DOHH2 (cell line): ENCODE measurements around the gene C19orf53.

Source experiments
- H3F3A ChIP-seq: fragments of 200-600 bp; sonication (generic), shearing (Covaris generic); 2 replicates; pipeline ENCODE4 v1.6.0; 2016; ENCODE audit warnings: antibody characterized with exemption, mild to moderate bottlenecking; ENCODE audit not compliant: control insufficient read depth, insufficient read depth
- H3K27ac ChIP-seq: fragments of 200-600 bp; sonication (generic); 2 replicates; pipeline ENCODE4 v1.5.1; 2014; ENCODE audit warnings: low read depth, mild to moderate bottlenecking, low read length, moderate library complexity
- H3K27me3 ChIP-seq: fragments of 200-600 bp; sonication (generic); 2 replicates; pipeline ENCODE4 v1.6.1; 2014; ENCODE audit warnings: mild to moderate bottlenecking, low read length, mixed read lengths; ENCODE audit not compliant: control insufficient read depth
- H3K36me3 ChIP-seq: fragments of 200-600 bp; sonication (generic); 2 replicates; pipeline ENCODE4 v1.6.1; 2014; ENCODE audit warnings: mild to moderate bottlenecking, low read length, moderate library complexity, mixed read lengths; ENCODE audit not compliant: control insufficient read depth
- H3K4me1 ChIP-seq: fragments of 200-600 bp; sonication (generic); 2 replicates; pipeline ENCODE4 v1.6.1; 2014; ENCODE audit warnings: mild to moderate bottlenecking, low read length, mixed read lengths; ENCODE audit not compliant: control insufficient read depth
- H3K4me2 ChIP-seq: fragments of 200-600 bp; sonication (generic); 2 replicates; pipeline ENCODE4 v1.6.0; 2014; ENCODE audit warnings: mild to moderate bottlenecking, low read length, moderate library complexity
- H3K4me3 ChIP-seq: fragments of 200-600 bp; sonication (generic); 2 replicates; pipeline ENCODE4 v1.5.1; 2014; ENCODE audit warnings: mild to moderate bottlenecking, low read length, mixed read lengths
- H3K79me2 ChIP-seq: fragments of 200-600 bp; sonication (generic); 2 replicates; pipeline ENCODE4 v1.6.1; 2014; ENCODE audit warnings: mild to moderate bottlenecking, low read length, mixed read lengths; ENCODE audit not compliant: control insufficient read depth
- H3K9me2 ChIP-seq: fragments of 200-600 bp; sonication (generic); replicated peaks from 2 replicates; pipeline ENCODE4 v1.6.1; 2014; ENCODE audit warnings: mild to moderate bottlenecking, low read length, mixed read lengths; ENCODE audit not compliant: control insufficient read depth
- H3K9me3 ChIP-seq: fragments of 200-600 bp; sonication (generic); 2 replicates; pipeline ENCODE4 v1.6.1; 2014; ENCODE audit warnings: antibody characterized with exemption, low read length, mixed read lengths; ENCODE audit not compliant: control insufficient read depth, insufficient read depth
- H4K20me1 ChIP-seq: fragments of 200-600 bp; sonication (generic); 2 replicates; pipeline ENCODE4 v1.6.0; 2014; ENCODE audit warnings: low read depth, mild to moderate bottlenecking, antibody characterized with exemption, low read length, moderate library complexity; ENCODE audit not compliant: control insufficient read depth, insufficient read depth
- EZH2phosphoT487 ChIP-seq: fragments of 200-600 bp; sonication (generic); IDR thresholded peaks from 2 replicates; pipeline ENCODE4 v1.6.1; 2017; ENCODE audit warnings: borderline replicate concordance, mild to moderate bottlenecking, antibody characterized with exemption, low read length, moderate library complexity, mixed read lengths
- TF ChIP-seq, protein P1 (sequence below): fragments of 200-600 bp; sonication (generic); IDR thresholded peaks from one replicate; pipeline ENCODE4 v1.5.1; 2014; ENCODE audit warnings: antibody characterized with exemption, mild to moderate bottlenecking, low read depth, low read length; ENCODE audit not compliant: poor library complexity, severe bottlenecking

The C19orf53 gene

DNA sequence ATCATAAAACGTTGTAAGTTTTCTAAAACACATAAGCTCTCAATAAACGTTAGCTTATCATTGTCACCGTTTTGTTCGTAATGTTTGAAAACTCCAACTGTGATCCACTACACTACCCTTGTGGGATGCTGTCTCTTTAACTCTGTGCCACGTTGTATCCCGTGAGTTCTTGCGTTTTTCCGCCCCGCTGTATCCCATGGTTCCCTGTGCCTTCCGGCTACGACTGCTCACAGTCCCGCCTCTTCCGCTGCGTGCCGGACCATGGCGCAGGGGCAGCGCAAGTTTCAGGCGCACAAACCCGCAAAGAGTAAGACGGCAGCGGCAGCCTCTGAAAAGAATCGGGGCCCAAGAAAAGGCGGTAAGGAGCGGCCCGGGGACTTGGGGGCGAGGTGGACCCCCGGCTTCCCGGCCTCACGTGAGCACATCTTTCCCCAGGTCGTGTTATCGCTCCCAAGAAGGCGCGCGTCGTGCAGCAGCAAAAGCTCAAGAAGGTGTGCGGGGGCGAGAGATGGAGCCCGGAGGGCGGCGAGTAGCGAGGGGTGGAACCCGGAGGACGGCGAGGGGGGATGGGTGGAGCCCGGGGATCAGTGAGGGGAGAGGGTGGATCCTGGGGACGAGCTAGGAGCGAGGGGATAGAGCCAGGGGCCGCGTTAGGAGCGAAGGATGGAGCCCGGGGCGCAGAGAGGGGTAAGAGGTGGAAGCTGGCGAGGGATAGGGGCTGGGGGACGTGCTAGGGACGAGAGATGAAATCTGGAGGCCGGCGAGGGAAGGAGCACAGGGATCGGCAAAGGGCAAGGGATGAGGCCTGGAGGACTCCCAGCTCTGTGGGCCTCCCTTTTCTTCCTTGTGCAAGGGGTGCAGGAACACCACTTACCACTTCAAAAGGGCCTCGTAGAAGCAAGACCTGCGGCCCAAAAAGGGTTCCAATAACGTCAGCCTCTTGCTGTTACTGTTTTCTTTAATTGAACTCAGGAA is at the start of gene C19orf53:
C19orf53 (plus strand) TSS at position 240 of the 975 bp plus-strand sequence; CDS start at position 262, 22 bp downstream.
- TF ChIP-seq EZH2phosphoT487, result no peak
- TF ChIP-seq, protein P1, sequence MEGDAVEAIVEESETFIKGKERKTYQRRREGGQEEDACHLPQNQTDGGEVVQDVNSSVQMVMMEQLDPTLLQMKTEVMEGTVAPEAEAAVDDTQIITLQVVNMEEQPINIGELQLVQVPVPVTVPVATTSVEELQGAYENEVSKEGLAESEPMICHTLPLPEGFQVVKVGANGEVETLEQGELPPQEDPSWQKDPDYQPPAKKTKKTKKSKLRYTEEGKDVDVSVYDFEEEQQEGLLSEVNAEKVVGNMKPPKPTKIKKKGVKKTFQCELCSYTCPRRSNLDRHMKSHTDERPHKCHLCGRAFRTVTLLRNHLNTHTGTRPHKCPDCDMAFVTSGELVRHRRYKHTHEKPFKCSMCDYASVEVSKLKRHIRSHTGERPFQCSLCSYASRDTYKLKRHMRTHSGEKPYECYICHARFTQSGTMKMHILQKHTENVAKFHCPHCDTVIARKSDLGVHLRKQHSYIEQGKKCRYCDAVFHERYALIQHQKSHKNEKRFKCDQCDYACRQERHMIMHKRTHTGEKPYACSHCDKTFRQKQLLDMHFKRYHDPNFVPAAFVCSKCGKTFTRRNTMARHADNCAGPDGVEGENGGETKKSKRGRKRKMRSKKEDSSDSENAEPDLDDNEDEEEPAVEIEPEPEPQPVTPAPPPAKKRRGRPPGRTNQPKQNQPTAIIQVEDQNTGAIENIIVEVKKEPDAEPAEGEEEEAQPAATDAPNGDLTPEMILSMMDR, result no peak
- Histone ChIP-seq H3K36me3 (peaks cover 52% of the 10 kb centered on the region), H3K27me3 (no peaks in the 10 kb centered on the region), H3K79me2 (peaks cover 39% of the 10 kb centered on the region), H4K20me1 (peaks cover 5% of the 10 kb centered on the region; the same call in 1 of the 2 replicates), H3K4me2 (peak within 1 kb of the TSS; percentile 99), H3K4me3 (peak within 1 kb of the TSS; percentile 99), H3F3A (peaks cover 2% of the 10 kb centered on the region; the same call in 1 of the 2 replicates), H3K4me1 (peaks cover 13% of the 10 kb centered on the region), H3K27ac (peak within 1 kb of the TSS; percentile 68), H3K9me3 (no peaks in the 10 kb centered on the region), H3K9me2 (no peaks in the 10 kb centered on the region)

DNA sequence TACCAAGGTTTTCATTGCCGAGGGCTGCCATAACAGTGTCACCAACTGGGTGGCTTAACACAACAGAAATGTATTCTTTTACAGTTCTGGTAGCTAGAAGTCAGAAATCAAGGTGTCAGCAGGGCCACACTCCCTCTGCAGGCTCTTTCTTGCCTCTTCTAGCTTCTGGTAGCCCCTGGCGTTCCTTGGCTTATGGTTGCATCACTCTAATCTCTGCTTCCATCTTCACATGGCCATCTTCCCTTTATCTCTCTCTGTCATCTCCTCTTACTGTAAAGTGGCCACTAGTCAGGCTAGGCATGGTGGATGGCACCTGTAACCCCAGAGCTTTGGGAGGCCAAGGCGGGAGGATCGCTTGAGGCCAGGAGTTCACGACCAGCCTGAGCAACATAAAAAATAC is 47.9 kb upstream of the C19orf53 start:
- no peak for TF ChIP-seq EZH2phosphoT487
- TF ChIP-seq, protein P1, result no peak
- no peaks in the 10 kb centered on the region for H3K9me3 ChIP-seq
- no peaks in the 10 kb centered on the region for H3K9me2 ChIP-seq
- no peaks in the 10 kb centered on the region for H3K27me3 ChIP-seq
- H3F3A ChIP-seq, result peaks cover 15% of the 10 kb centered on the region
- no peak overlapping the region for H3K4me2 ChIP-seq
- H4K20me1 ChIP-seq, result no peaks in the 10 kb centered on the region
- no peak overlapping the region for H3K27ac ChIP-seq
- H3K79me2 ChIP-seq, result no peaks in the 10 kb centered on the region
- no peak overlapping the region for H3K4me3 ChIP-seq
- no peaks in the 10 kb centered on the region for H3K36me3 ChIP-seq
- peaks cover 20% of the 10 kb centered on the region for H3K4me1 ChIP-seq

DNA sequence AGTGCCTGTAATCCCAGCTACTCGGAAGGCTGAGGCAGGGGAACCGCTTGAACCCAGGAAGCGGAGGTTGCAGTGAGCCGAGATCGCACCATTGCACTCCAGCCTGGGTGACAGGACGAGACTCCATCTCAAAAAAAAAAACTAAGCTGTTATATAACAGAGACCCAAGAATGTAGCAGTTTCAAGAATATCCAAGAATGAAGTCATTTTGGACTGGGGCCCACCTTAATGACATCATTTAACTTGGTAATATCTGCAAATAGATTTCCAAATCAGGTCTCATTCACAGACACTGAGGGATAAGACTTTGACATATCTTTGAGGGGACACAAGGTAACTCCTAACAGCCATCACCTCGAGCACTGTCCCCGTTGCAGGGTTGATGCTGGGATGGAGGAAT is 46.5 kb upstream of the C19orf53 start:
- Histone ChIP-seq H3K4me3 (no peak overlapping the region), H3K27me3 (no peaks in the 10 kb centered on the region), H3K4me1 (peaks cover 27% of the 10 kb centered on the region), H3K4me2 (no peak overlapping the region), H3K27ac (no peak overlapping the region), H4K20me1 (no peaks in the 10 kb centered on the region), H3K36me3 (no peaks in the 10 kb centered on the region), H3K9me3 (no peaks in the 10 kb centered on the region), H3F3A (peaks cover 15% of the 10 kb centered on the region), H3K79me2 (no peaks in the 10 kb centered on the region), H3K9me2 (no peaks in the 10 kb centered on the region)
- TF ChIP-seq, protein P1, result no peak
- TF ChIP-seq EZH2phosphoT487, result no peak
